Prostate gland (tissue), 2 donors: ENCODE measurements around the gene WRNIP1. TPM values are rescaled to one million over a fixed set of nuclear protein-coding genes. Genes with fewer than 3 reads are reported as not detected.
A peak's percentile ranks its signal among the peaks of the same experiment; 100 is the strongest.

Experiments used
- DNase-seq: peaks from one replicate; pipeline ENCODE4 v3.0.0-alpha.2; 2019; ENCODE audit warnings: low spot score
- H3K27ac ChIP-seq, 2 donors: fragments of 200-600 bp; sonication (generic); 2 replicates each; pipeline ENCODE4 v1.5.1; 2017 to 2019
- H3K27me3 ChIP-seq: fragments of 200-600 bp; sonication (generic); replicated peaks from 2 replicates; pipeline ENCODE4 v1.5.1; 2019; ENCODE audit not compliant: insufficient read depth
- H3K36me3 ChIP-seq, 2 donors: fragments of 200-600 bp; sonication (generic); 1 replicate in 1 of 2; 2 replicates in 1 of 2; pipeline versions ENCODE4 v1.5.1 to v1.8.1; 2017 to 2019
- H3K4me1 ChIP-seq: fragments of 200-600 bp; sonication (generic); replicated peaks from 2 replicates; pipeline ENCODE4 v1.5.1; 2019
- H3K4me3 ChIP-seq, 2 donors: fragments of 200-600 bp; sonication (generic); 2 replicates each; pipeline ENCODE4 v1.5.1; 2017 to 2019
- H3K9me3 ChIP-seq: fragments of 200-600 bp; sonication (generic); 2 replicates; pipeline ENCODE4 v1.5.1; 2017
- CTCF ChIP-seq, 4 experiments: fragments of 200-600 bp in 2 of 4; fragments of 450-650 bp in 2 of 4; sonication (generic) in 2 of 4; IDR thresholded peaks; 1 replicate in 3 of 4; 2 replicates in 1 of 4; pipeline ENCODE4 v1.5.1; 2016 to 2019; ENCODE audit warnings: antibody characterized with exemption in 4 of 4, mild to moderate bottlenecking in 2 of 4, moderate library complexity in 2 of 4
- POLR2A ChIP-seq: fragments of 450-650 bp; IDR thresholded peaks from one replicate; pipeline ENCODE4 v1.6.1; 2016; ENCODE audit warnings: antibody characterized with exemption, mild to moderate bottlenecking
- POLR2AphosphoS5 ChIP-seq: sonication (generic); formaldehyde crosslinking; IDR thresholded peaks from one replicate; pipeline ENCODE4 v1.6.1; 2017; ENCODE audit warnings: antibody characterized with exemption
- WGBS: methylation state at CpG from one replicate; pipeline ENCODE4 v1.1.5; 2018; 5-methylcytosine and 5-hydroxymethylcytosine counted together
- intact Hi-C: fragments of 100-400 bp; cut with DNase I; formaldehyde crosslinking; loops from one replicate; pipeline ENCODE4 v1.14.2; 2022
- total RNA-seq, 2 donors: library from RNA; depleted of rRNA; stranded (reverse); fragments of >200 nt; gene quantifications; one replicate each; pipeline ENCODE4 v1.1.0, GENCODE V29; 2016

Gene WRNIP1
- total RNA-seq, 2 donors from 2014 or later = 89.6 to 90.0 TPM

- H3K27ac ChIP-seq = peak overlapping the region; percentile 89 to 95
- H3K27me3 ChIP-seq = no peaks in the 10 kb centered on the region
- TF ChIP-seq POLR2A (no peak), CTCF (IDR thresholded peaks at IDR 0.05) (no peak), POLR2AphosphoS5 (no peak)
- H3K9me3 ChIP-seq = no peaks in the 10 kb centered on the region
- peak; percentile 22 for DNase-seq
- under 1% methylated on average over 78 of the region's 91 CpGs for WGBS
- H3K4me1 ChIP-seq = peaks cover 4% of the 10 kb centered on the region
- peaks cover 0 to 2% of the 10 kb centered on the region in 2 donors for H3K36me3 ChIP-seq
- peak overlapping the region; percentile 82 to 85 for H3K4me3 ChIP-seq
- intact Hi-C loops = no loop called here
Measured at GRCh38 chr6:2765896-2766766, 938 bp downstream of the WRNIP1 start.

GRCh38 chr6:2766767-2767656, 1.8 kb downstream of the WRNIP1 start:
- peaks cover 0 to 2% of the 10 kb centered on the region in 2 donors for H3K36me3 ChIP-seq
- DNase-seq = no peak
- 8% methylated on average over 13 of the region's 13 CpGs for WGBS
- no peak for TF ChIP-seq POLR2A
- TF ChIP-seq CTCF (IDR thresholded peaks at IDR 0.05) = no peak
- TF ChIP-seq POLR2AphosphoS5 = no peak
- H3K4me3 ChIP-seq = peak overlapping the region; percentile 82 to 85
- no peaks in the 10 kb centered on the region for H3K9me3 ChIP-seq
- intact Hi-C loops = no loop called here
- no peaks in the 10 kb centered on the region for H3K27me3 ChIP-seq
- H3K4me1 ChIP-seq = peaks cover 4% of the 10 kb centered on the region
- peak overlapping the region; percentile 89 to 95 for H3K27ac ChIP-seq

GRCh38 chr6:2767657-2768524, 2.7 kb downstream of the WRNIP1 start:
- intact Hi-C loops = no loop called here
- TF ChIP-seq CTCF (IDR thresholded peaks at IDR 0.05) (no peak), POLR2A (no peak), POLR2AphosphoS5 (no peak)

GRCh38 chr6:2768696-2769095, 3.5 kb downstream of the WRNIP1 start:
- Histone ChIP-seq H3K27me3 (no peaks in the 10 kb centered on the region), H3K36me3 (peaks cover 0 to 2% of the 10 kb centered on the region in 2 donors), H3K9me3 (no peaks in the 10 kb centered on the region), H3K27ac (no peak overlapping the region), H3K4me3 (no peak overlapping the region), H3K4me1 (peaks cover 4% of the 10 kb centered on the region)
- WGBS = 31% methylated on average over 6 of the region's 6 CpGs
- intact Hi-C loops = no loop called here
- DNase-seq = no peak
- TF ChIP-seq CTCF (IDR thresholded peaks at IDR 0.05) (peak in 1 of 4 experiments; percentile 3), POLR2AphosphoS5 (peak; percentile 42), POLR2A (no peak)

More at GRCh38 chr6:2767657-2768524, 2.7 kb downstream of the WRNIP1 start:
- peaks cover 4% of the 10 kb centered on the region for H3K4me1 ChIP-seq
- 46% methylated on average over 9 of the region's 9 CpGs for WGBS
- peak overlapping the region in 1 of 2 donors; percentile 95 for H3K27ac ChIP-seq
- no peak for DNase-seq
- H3K9me3 ChIP-seq = no peaks in the 10 kb centered on the region
- no peaks in the 10 kb centered on the region for H3K27me3 ChIP-seq
- H3K4me3 ChIP-seq = peak overlapping the region; percentile 82 to 85
- H3K36me3 ChIP-seq = peaks cover 0 to 2% of the 10 kb centered on the region in 2 donors
